GM23248 (cell line): Measurements from ENCODE around the gene HSPA12B. TPM values are rescaled to one million over a fixed set of nuclear protein-coding genes. Genes with fewer than 3 reads are reported as not detected.

Experiments used
- DNase-seq: peaks from one replicate; pipeline ENCODE4 v3.0.0-alpha.2; 2015
- H2AFZ ChIP-seq: fragments of 200-600 bp; sonication (generic); 2 replicates; pipeline ENCODE4 v1.6.1; 2016; ENCODE audit warnings: antibody characterized with exemption
- H3F3A ChIP-seq: fragments of 200-600 bp; sonication (generic); 2 replicates; pipeline ENCODE4 v1.6.1; 2016; ENCODE audit warnings: mild to moderate bottlenecking, antibody characterized with exemption, mixed run types; ENCODE audit not compliant: insufficient read depth
- H3K27ac ChIP-seq: fragments of 200-600 bp; sonication (generic); 2 replicates; pipeline ENCODE4 v1.5.1; 2016; ENCODE audit warnings: mild to moderate bottlenecking
- H3K27me3 ChIP-seq: fragments of 200-600 bp; sonication (generic); replicated peaks from 2 replicates; pipeline ENCODE4 v1.6.1; 2016; ENCODE audit warnings: mild to moderate bottlenecking; ENCODE audit not compliant: insufficient read depth
- H3K36me3 ChIP-seq: fragments of 200-600 bp; sonication (generic); 2 replicates; pipeline ENCODE4 v1.6.1; 2016; ENCODE audit warnings: low read depth, mild to moderate bottlenecking
- H3K4me1 ChIP-seq: fragments of 200-600 bp; sonication (generic); 2 replicates; pipeline ENCODE4 v1.6.1; 2016; ENCODE audit warnings: mild to moderate bottlenecking; ENCODE audit not compliant: insufficient read depth
- H3K4me2 ChIP-seq: fragments of 200-600 bp; sonication (generic); one replicate; pipeline ENCODE4 v1.6.1; 2016; ENCODE audit warnings: mild to moderate bottlenecking; ENCODE audit not compliant: unreplicated experiment
- H3K4me3 ChIP-seq: fragments of 200-600 bp; sonication (generic); 2 replicates; pipeline ENCODE4 v1.5.1; 2016; ENCODE audit warnings: mild to moderate bottlenecking
- H3K79me2 ChIP-seq: fragments of 200-600 bp; sonication (generic); 2 replicates; pipeline ENCODE4 v1.6.1; 2016; ENCODE audit warnings: mild to moderate bottlenecking; ENCODE audit not compliant: insufficient read depth
- H3K9ac ChIP-seq: fragments of 200-600 bp; sonication (generic); 2 replicates; pipeline ENCODE4 v1.6.1; 2016; ENCODE audit warnings: mild to moderate bottlenecking
- H3K9me2 ChIP-seq: fragments of 200-600 bp; sonication (generic); 2 replicates; pipeline ENCODE4 v1.6.1; 2016; ENCODE audit warnings: mixed run types, mild to moderate bottlenecking, moderate library complexity; ENCODE audit not compliant: insufficient read depth
- H3K9me3 ChIP-seq: fragments of 200-600 bp; sonication (generic); one replicate; pipeline ENCODE4 v1.6.1; 2017; ENCODE audit warnings: low read depth
- H4K20me1 ChIP-seq: fragments of 200-600 bp; sonication (generic); 2 replicates; pipeline ENCODE4 v1.6.0; 2016; ENCODE audit not compliant: insufficient read depth
- EZH2 ChIP-seq: fragments of 200-600 bp; sonication (generic); IDR thresholded peaks from 2 replicates; pipeline ENCODE4 v1.6.1; 2018; ENCODE audit warnings: antibody characterized with exemption, mild to moderate bottlenecking; ENCODE audit not compliant: insufficient read depth, poor library complexity, severe bottlenecking
- EZH2phosphoT487 ChIP-seq: fragments of 200-600 bp; sonication (generic); IDR thresholded peaks from 2 replicates; pipeline ENCODE4 v1.6.1; 2018; ENCODE audit warnings: antibody characterized with exemption, moderate library complexity, mild to moderate bottlenecking, low read depth; ENCODE audit not compliant: insufficient read depth
- WGBS, 2 experiments: methylation state at CpG; one replicate each; pipeline ENCODE4 v1.1.6; 2015 to 2017; ENCODE audit warnings: low lambda C conversion rate in 2 of 2, low coverage in 1 of 2; ENCODE audit errors: missing lambda C conversion rate in 2 of 2; 5-methylcytosine and 5-hydroxymethylcytosine counted together
- in situ Hi-C: fragments of 300-500 bp; cut with MboI; formaldehyde crosslinking; loops from 2 replicates; pipeline ENCODE4 v1.15.0; 2020
- polyA plus RNA-seq: library from polyadenylated mRNA; unstranded; fragments of >200 nt; fragmentation: Nextera tagmentation; extraction: Ambion mirVana; gene quantifications from 2 replicates; pipeline ENCODE4 v1.2.1, GENCODE V29; 2016
- total RNA-seq: library from RNA; depleted of rRNA; stranded (reverse); fragments of >200 nt; shearing (Covaris generic); gene quantifications from 2 replicates; pipeline ENCODE4 v1.2.3, GENCODE V29; 2014

HSPA12B gene
- total and polyA plus RNA-seq, 2 experiments from 2014 or later, result 0.11 TPM; not detected in 1

DNA sequence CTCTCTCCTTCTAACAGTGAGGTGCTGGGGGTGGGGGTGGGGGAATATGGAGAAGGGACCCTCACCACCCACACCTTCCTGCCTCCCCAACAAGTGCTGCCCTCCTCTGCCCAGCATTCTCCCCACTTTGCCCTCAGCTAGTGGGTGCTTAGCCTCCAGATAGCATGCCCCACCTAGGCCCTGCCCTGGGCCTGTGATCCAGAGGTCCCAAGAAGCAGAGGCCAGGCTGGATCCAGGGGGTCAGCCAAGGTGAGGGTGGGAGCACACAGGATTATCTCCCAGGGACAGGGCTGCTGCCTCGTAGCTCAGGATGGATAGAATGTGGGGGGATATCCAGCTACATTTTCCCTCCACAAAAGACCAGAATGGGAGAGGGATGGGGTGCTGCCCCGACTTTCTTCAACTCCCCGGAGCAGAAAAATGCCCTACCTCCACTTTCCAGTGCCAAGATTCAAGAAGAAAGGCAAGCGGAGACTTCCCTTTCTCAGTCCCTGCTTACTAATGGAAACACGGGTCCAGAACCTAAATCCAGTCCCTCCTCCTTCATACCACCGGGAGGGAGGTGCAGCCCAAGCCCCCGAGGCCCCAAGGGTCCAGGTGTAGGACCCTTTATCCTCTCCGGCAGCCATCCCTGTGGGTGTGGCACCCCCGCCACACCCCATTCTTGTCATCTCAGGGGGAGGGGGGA, 34.1 kb downstream of the HSPA12B start:
- Histone ChIP-seq H3K27ac (no peak overlapping the region), H3K9ac (peak overlapping the region; percentile 78)

DNA sequence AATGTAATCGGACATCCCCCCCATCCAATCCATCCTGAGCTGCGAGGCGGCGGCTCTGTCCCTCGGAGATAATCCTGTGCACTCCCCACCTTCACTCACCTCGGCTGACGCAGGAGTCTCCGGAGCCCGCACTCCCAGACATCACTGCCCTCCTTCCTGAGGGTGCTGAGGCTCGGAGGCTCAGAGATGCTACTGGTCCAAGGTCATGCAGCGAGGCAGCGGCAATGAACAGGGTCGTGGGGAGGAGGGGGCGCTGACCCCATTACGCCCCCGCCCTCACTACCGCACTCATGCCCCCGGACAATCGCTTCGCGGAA, 34.6 kb downstream of the HSPA12B start:
- in situ Hi-C loops, result no loop called here
- peak overlapping the region; percentile 82 for H3K4me3 ChIP-seq
- no peak overlapping the region for H3K27ac ChIP-seq
- DNase-seq, result peak; percentile 50
- TF ChIP-seq EZH2, result no peak
- TF ChIP-seq EZH2phosphoT487, result no peak
- H3K27me3 ChIP-seq, result no peaks in the 10 kb centered on the region
- no peaks in the 10 kb centered on the region for H3K9me3 ChIP-seq
- peaks cover 8% of the 10 kb centered on the region; the same call in 1 of the 2 replicates for H3F3A ChIP-seq
- 0 to 2% methylated on average over 10 to 19 of the region's 21 CpGs for WGBS, 2 experiments
- H3K36me3 ChIP-seq, result no peaks in the 10 kb centered on the region
- peaks cover 10% of the 10 kb centered on the region; the same call in 1 of the 2 replicates for H3K4me1 ChIP-seq
- no peaks in the 10 kb centered on the region for H3K9me2 ChIP-seq
- no peaks in the 10 kb centered on the region for H4K20me1 ChIP-seq
- peak overlapping the region; percentile 93 for H2AFZ ChIP-seq
- peaks cover 17% of the 10 kb centered on the region for H3K79me2 ChIP-seq
- H3K4me2 ChIP-seq, result peak overlapping the region; percentile 97
- H3K9ac ChIP-seq, result peak overlapping the region; percentile 78

More for the DNA sequence above, 34.1 kb downstream of the HSPA12B start:
- Histone ChIP-seq H3K27me3 (no peaks in the 10 kb centered on the region), H4K20me1 (no peaks in the 10 kb centered on the region), H3K9me3 (no peaks in the 10 kb centered on the region), H3K4me3 (peak overlapping the region; percentile 82), H3K36me3 (no peaks in the 10 kb centered on the region), H3F3A (peaks cover 8% of the 10 kb centered on the region; the same call in 1 of the 2 replicates), H3K9me2 (no peaks in the 10 kb centered on the region), H2AFZ (peak overlapping the region; percentile 93), H3K79me2 (peaks cover 17% of the 10 kb centered on the region), H3K4me2 (peak overlapping the region; percentile 97), H3K4me1 (peaks cover 10% of the 10 kb centered on the region; the same call in 1 of the 2 replicates)
- WGBS, 2 experiments, result 29% methylated on average over 9 of the region's 9 CpGs
- in situ Hi-C loops, result no loop called here
- TF ChIP-seq EZH2, result no peak
- no peak for TF ChIP-seq EZH2phosphoT487
- no peak for DNase-seq

DNA sequence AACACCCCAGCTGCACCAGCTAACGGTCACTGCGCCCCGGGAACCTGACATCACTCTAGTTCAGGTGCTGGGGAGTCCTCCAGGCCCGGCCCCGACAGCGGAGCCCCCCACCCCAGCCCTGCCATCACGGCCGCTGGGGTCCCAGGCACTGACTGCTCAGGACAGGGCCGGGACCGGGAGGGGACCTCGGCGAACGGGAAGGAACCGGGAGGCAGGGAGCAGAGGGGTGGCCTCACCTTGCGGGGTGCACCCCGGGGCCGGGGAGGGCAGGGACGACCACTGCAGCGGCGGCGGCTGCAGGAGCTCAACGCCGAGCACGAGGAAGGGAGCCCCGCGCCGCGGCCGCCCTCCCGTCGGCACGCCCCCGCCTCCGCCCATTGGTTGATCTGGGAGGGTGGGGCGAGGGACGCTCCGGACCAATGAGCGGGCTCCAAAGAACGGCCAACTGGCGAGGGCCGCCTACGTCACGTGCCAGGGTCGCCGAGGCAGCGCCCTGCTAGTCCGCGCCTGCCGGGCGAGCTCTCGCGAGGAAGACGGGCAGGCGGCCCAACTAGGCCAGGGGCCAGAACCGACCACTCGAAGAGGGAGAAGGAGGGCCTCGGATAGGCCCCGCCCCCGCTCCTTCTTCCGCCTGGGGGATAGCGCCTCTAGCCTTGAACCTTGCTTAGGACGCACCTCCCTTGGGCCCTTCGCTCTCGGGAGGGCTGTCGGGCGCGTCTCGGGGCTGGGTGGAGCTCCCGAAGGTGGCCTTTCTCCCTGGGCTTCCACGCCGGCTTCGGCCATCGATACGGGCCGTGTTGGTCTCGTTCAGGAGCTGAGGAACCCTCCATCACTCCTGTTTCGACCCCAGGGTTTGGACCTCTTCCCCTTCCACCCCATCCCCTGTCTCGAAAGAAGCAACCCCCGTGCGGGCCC, 35.2 kb downstream of the HSPA12B start, which contains the start of gene ADISSP:
TSS of gene ADISSP (minus strand) at position 327 of the 915 bp plus-strand sequence. CDS start 7,653 bp downstream, outside the sequence.
- peaks cover 8% of the 10 kb centered on the region; the same call in 1 of the 2 replicates for H3F3A ChIP-seq
- no peaks in the 10 kb centered on the region for H4K20me1 ChIP-seq
- TF ChIP-seq EZH2 (no peak), EZH2phosphoT487 (no peak)
- H3K9me3 ChIP-seq, result no peaks in the 10 kb centered on the region
- H3K79me2 ChIP-seq, result peaks cover 17% of the 10 kb centered on the region
- H3K36me3 ChIP-seq, result no peaks in the 10 kb centered on the region
- peak; percentile 100 for DNase-seq
- no peaks in the 10 kb centered on the region for H3K9me2 ChIP-seq
- H3K9ac ChIP-seq, result peak within 1 kb of the TSS; percentile 91
- peak within 1 kb of the TSS; percentile 93 for H2AFZ ChIP-seq
- H3K27ac ChIP-seq, result peak within 1 kb of the TSS; percentile 88
- peak within 1 kb of the TSS; percentile 97 for H3K4me2 ChIP-seq
- no peaks in the 10 kb centered on the region for H3K27me3 ChIP-seq
- in situ Hi-C loops, result no loop called here
- peaks cover 10% of the 10 kb centered on the region; the same call in 1 of the 2 replicates for H3K4me1 ChIP-seq
- WGBS, 2 experiments, result 1% methylated on average over 36 to 72 of the region's 80 CpGs
- H3K4me3 ChIP-seq, result peak within 1 kb of the TSS; percentile 82
